ENCODE results near the gene VAC14.

GRCh38 chr16:70711211-70712031, 89.5 kb downstream of the VAC14 start:
- TF ChIP-seq POLR2A (IDR thresholded peaks at IDR 0.05) (no peak), CTCF (IDR thresholded peaks at IDR 0.05) (no peak)
